ENCODE data around the gene NLRC4.

- peak; percentile 59 to 84; a peak in 4 of 5 replicates for TF ChIP-seq JUN (IDR thresholded peaks at IDR 0.05)
- no peak for TF ChIP-seq CTCF (IDR thresholded peaks at IDR 0.05)
- no peak for TF ChIP-seq RNF2 (IDR thresholded peaks at IDR 0.05; ENCODE audit: borderline replicate concordance, low read depth)
- TF ChIP-seq POLR2A (IDR thresholded peaks at IDR 0.05; ENCODE audit: low read length): peak; percentile 52
- no peak for TF ChIP-seq POLR2AphosphoS2 (conservative IDR thresholded peaks at IDR 0.05; ENCODE audit: low read length)
- no peak for TF ChIP-seq SMC3 (IDR thresholded peaks at IDR 0.05)
- no peak for TF ChIP-seq JUNB (IDR thresholded peaks at IDR 0.05)
- TF ChIP-seq EHMT2 (IDR thresholded peaks at IDR 0.05; ENCODE audit: low read depth): no peak; the same call in 1 of the 2 replicates
- no peak for TF ChIP-seq CEBPB (IDR thresholded peaks at IDR 0.05)
These were observed 13.2 kb upstream of the NLRC4 start, which contains the start of gene YIPF4 for GRCh38 chr2:32277674-32278477.
